ENCODE results near the gene ROBO1. TPM values are rescaled to one million over a fixed set of nuclear protein-coding genes. Genes with fewer than 3 reads are reported as not detected.

Gene ROBO1
- total RNA-seq, 1 experiment from 2014 or later, result 67.6 TPM

DNA sequence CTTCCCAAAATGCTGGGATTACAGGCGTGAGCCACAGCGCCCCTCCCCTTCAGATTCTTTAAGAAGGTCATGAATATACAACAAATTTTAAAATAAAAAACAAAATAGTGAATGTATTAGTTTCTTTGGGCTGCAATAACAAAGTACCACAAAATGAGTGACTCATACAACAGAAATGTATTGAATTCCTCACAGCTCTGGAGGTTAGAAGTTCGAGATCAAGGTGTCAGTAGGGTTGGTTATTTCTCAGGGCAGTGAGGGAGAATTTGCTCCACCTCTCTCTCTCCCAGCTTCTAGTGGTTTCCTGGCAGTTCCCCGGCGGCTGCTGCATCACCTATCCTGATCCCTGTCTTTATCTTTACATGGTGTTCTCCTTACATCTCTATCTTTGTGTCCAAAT is 804.0 kb downstream of the ROBO1 start:
- BruUV-seq (replicated peaks), result no TSS peak
- H3K4me1 ChIP-seq (ENCODE audit: insufficient read depth, low read length, poor library complexity, severe bottlenecking), result peaks cover 10% of the 10 kb centered on the region
- TF ChIP-seq EZH2 (IDR thresholded peaks at IDR 0.05; ENCODE audit: borderline replicate concordance, low read depth, low read length, poor library complexity, severe bottlenecking), result no peak
- TF ChIP-seq, protein P1, sequence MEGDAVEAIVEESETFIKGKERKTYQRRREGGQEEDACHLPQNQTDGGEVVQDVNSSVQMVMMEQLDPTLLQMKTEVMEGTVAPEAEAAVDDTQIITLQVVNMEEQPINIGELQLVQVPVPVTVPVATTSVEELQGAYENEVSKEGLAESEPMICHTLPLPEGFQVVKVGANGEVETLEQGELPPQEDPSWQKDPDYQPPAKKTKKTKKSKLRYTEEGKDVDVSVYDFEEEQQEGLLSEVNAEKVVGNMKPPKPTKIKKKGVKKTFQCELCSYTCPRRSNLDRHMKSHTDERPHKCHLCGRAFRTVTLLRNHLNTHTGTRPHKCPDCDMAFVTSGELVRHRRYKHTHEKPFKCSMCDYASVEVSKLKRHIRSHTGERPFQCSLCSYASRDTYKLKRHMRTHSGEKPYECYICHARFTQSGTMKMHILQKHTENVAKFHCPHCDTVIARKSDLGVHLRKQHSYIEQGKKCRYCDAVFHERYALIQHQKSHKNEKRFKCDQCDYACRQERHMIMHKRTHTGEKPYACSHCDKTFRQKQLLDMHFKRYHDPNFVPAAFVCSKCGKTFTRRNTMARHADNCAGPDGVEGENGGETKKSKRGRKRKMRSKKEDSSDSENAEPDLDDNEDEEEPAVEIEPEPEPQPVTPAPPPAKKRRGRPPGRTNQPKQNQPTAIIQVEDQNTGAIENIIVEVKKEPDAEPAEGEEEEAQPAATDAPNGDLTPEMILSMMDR (conservative IDR thresholded peaks at IDR 0.05; ENCODE audit: low read depth, low read length), result no peak
- intact Hi-C loops (cut with micrococcal nuclease; ENCODE audit: unreplicated experiment), result no loop called here
- no peak overlapping the region for H3K4me3 ChIP-seq (ENCODE audit: low read depth, low read length, poor library complexity, severe bottlenecking)
- H3K36me3 ChIP-seq (ENCODE audit: insufficient read depth, low read length, poor library complexity, severe bottlenecking), result no peaks in the 10 kb centered on the region
- CTCF ChIA-PET, result no interaction called here
- no peaks in the 10 kb centered on the region for H3K9me3 ChIP-seq (ENCODE audit: low read depth, low read length, poor library complexity, severe bottlenecking)
- no peak for DNase-seq (ENCODE audit: low spot score)
- no peak overlapping the region for H3K27ac ChIP-seq (ENCODE audit: low read depth, low read length, poor library complexity, severe bottlenecking)
- H3K27me3 ChIP-seq (replicated peaks; ENCODE audit: insufficient read depth, low read depth, low read length, poor library complexity), result no peaks in the 10 kb centered on the region
- POLR2A ChIA-PET (ENCODE audit: low non-redundant PET), result no interaction called here

DNA sequence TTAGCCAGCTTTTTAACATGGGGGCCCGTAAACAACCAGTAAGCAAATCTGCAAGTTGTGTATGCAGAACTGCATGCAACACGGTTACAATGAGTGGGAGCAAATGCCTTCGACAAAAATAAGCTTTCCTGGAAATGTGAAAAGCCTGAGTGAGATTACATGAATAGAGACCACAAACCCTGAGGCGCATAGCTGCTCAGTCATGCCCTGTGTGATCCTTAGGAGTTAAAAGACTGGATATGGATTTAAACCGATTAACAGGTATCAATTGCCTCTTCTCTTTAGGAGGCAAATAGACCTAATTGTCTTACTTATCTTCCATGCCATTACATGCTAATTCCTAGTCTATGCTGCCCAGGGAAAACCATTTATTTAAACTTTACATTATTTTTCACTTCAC is 810.3 kb downstream of the ROBO1 start:
- intact Hi-C loops (cut with micrococcal nuclease; ENCODE audit: unreplicated experiment), result no loop called here
- H3K4me3 ChIP-seq (ENCODE audit: low read depth, low read length, poor library complexity, severe bottlenecking), result no peak overlapping the region
- POLR2A ChIA-PET (ENCODE audit: low non-redundant PET), result no interaction called here
- H3K27ac ChIP-seq (ENCODE audit: low read depth, low read length, poor library complexity, severe bottlenecking), result no peak overlapping the region
- H3K9me3 ChIP-seq (ENCODE audit: low read depth, low read length, poor library complexity, severe bottlenecking), result no peaks in the 10 kb centered on the region
- H3K36me3 ChIP-seq (ENCODE audit: insufficient read depth, low read length, poor library complexity, severe bottlenecking), result no peaks in the 10 kb centered on the region
- no peaks in the 10 kb centered on the region for H3K27me3 ChIP-seq (replicated peaks; ENCODE audit: insufficient read depth, low read depth, low read length, poor library complexity)
- no peak for TF ChIP-seq EZH2 (IDR thresholded peaks at IDR 0.05; ENCODE audit: borderline replicate concordance, low read depth, low read length, poor library complexity, severe bottlenecking)
- TF ChIP-seq, protein P1 (conservative IDR thresholded peaks at IDR 0.05; ENCODE audit: low read depth, low read length), result no peak
- CTCF ChIA-PET, result no interaction called here
- DNase-seq (ENCODE audit: low spot score), result no peak
- BruUV-seq (replicated peaks), result no TSS peak
- H3K4me1 ChIP-seq (ENCODE audit: insufficient read depth, low read length, poor library complexity, severe bottlenecking), result peaks cover 18% of the 10 kb centered on the region

DNA sequence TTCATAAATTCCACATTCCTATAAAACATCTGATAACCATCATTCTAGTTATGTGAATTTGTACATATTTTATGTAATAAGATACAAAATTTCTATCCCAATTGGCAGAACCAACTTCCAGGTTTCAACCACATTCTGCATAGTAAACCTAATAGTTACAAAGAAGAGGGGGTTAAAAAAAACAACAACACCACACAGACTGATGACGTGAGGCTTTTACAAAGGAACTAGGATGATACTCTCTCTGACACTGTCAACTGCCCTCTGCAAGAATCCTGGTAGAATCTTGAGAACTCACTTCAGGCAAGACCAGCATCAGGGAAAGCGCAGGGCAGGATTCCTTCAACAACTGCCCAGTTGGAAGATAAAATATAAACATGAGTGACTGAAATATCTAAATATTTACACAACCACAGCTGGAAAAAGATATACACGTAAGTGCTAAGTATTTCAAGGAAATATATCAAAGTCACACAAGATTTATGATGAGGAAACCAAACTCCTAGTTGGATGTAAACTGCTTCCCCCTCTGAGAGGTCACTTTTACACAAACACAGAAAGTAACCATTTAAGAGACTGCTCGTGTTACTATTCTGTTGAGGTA is 816.4 kb downstream of the ROBO1 start:
- H3K36me3 ChIP-seq (ENCODE audit: insufficient read depth, low read length, poor library complexity, severe bottlenecking), result no peaks in the 10 kb centered on the region
- ChIA-PET CTCF (no interaction called here), POLR2A (ENCODE audit: low non-redundant PET) (no interaction called here)
- H3K9me3 ChIP-seq (ENCODE audit: low read depth, low read length, poor library complexity, severe bottlenecking), result no peaks in the 10 kb centered on the region
- no peak overlapping the region for H3K27ac ChIP-seq (ENCODE audit: low read depth, low read length, poor library complexity, severe bottlenecking)
- intact Hi-C loops (cut with micrococcal nuclease; ENCODE audit: unreplicated experiment), result no loop called here
- no peak overlapping the region for H3K4me3 ChIP-seq (ENCODE audit: low read depth, low read length, poor library complexity, severe bottlenecking)
- no TSS peak for BruUV-seq (replicated peaks)
- DNase-seq (ENCODE audit: low spot score), result no peak
- no peaks in the 10 kb centered on the region for H3K27me3 ChIP-seq (replicated peaks; ENCODE audit: insufficient read depth, low read depth, low read length, poor library complexity)
- no peak for TF ChIP-seq EZH2 (IDR thresholded peaks at IDR 0.05; ENCODE audit: borderline replicate concordance, low read depth, low read length, poor library complexity, severe bottlenecking)
- TF ChIP-seq, protein P1 (conservative IDR thresholded peaks at IDR 0.05; ENCODE audit: low read depth, low read length), result no peak
- H3K4me1 ChIP-seq (ENCODE audit: insufficient read depth, low read length, poor library complexity, severe bottlenecking), result peaks cover 30% of the 10 kb centered on the region

Data from A673 (cell line).